ENCODE measurements around the gene SLC15A4. TPM values are rescaled to one million over a fixed set of nuclear protein-coding genes. Genes with fewer than 3 reads are reported as not detected.

The SLC15A4 gene
- total and polyA plus RNA-seq, 8 donors: 0.89 to 37.8 (median 4.2) TPM

DNA sequence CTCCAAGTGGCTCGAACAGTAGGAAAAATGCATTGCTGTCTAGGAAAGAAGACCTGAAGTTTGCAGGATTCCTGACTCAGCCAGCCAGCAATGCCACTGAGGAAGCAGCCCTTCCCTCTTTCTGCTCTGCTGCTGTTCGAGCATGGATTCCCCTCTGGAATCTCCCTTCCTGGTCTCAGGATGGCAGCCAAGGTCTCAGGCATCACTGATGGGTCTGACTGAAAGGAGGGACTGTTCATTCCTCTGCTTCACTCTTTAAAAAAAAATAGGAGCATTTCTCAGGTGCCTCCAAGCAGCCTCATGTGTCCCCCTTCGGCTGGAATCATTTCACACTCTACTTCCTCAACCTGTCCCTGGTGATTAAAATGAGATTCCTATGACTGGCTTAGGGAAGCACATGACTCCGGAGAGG lies 62.4 kb downstream of the SLC15A4 start:
- Histone ChIP-seq H3K4me1 (no peaks in the 10 kb centered on the region), H3K4me3 (no peak overlapping the region), H3K9me3 (peaks cover 0 to 2% (median 0%) of the 10 kb centered on the region in 4 donors), H3K27me3 (peaks cover 0 to 47% (median 9%) of the 10 kb centered on the region in 3 donors), H3K36me3 (no peaks in the 10 kb centered on the region), H3K27ac (no peak overlapping the region)
- TF ChIP-seq EP300 (IDR thresholded peaks at IDR 0.05) (no peak), POLR2A (IDR thresholded peaks at IDR 0.05) (no peak)
- intact Hi-C loops (cut with DNase I; ENCODE audit: low total_unique reads): no loop called here
- DNase-seq: no peak
- WGBS, 5 donors: 47 to 53% (median 49%) methylated on average over 4 of the region's 4 CpGs

DNA sequence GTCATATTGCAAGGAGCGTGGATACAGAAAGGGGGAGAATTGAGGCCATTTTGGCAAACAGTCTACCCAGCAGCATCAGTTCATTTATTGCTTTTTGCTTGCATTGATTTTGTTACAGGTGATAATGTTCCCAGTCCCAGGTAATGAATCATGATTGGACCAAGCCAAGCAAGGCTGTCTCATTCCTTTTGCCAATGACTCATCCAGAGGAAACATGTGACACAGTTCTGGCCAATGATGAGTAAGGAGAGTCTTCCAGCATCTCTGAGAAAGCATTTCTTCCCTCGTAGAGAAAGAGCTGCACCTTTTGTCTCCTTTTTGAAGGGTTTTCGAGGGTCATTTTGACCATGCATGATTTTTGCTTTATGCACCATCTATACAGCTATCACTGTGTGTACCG lies 68.2 kb downstream of the SLC15A4 start:
- Histone ChIP-seq H3K9me3 (peaks cover 0 to 3% (median 0%) of the 10 kb centered on the region in 4 donors), H3K36me3 (no peaks in the 10 kb centered on the region), H3K27me3 (peaks cover 0 to 10% (median 0%) of the 10 kb centered on the region in 3 donors), H3K4me1 (no peaks in the 10 kb centered on the region), H3K27ac (no peak overlapping the region), H3K4me3 (no peak overlapping the region)
- intact Hi-C loops (cut with DNase I; ENCODE audit: low total_unique reads): no loop called here
- WGBS, 5 donors: 66 to 86% (median 78%) methylated on average over 4 of the region's 4 CpGs
- DNase-seq: no peak
- no peak for TF ChIP-seq POLR2A (IDR thresholded peaks at IDR 0.05)
- TF ChIP-seq EP300 (IDR thresholded peaks at IDR 0.05): no peak
- TF ChIP-seq, protein P1, sequence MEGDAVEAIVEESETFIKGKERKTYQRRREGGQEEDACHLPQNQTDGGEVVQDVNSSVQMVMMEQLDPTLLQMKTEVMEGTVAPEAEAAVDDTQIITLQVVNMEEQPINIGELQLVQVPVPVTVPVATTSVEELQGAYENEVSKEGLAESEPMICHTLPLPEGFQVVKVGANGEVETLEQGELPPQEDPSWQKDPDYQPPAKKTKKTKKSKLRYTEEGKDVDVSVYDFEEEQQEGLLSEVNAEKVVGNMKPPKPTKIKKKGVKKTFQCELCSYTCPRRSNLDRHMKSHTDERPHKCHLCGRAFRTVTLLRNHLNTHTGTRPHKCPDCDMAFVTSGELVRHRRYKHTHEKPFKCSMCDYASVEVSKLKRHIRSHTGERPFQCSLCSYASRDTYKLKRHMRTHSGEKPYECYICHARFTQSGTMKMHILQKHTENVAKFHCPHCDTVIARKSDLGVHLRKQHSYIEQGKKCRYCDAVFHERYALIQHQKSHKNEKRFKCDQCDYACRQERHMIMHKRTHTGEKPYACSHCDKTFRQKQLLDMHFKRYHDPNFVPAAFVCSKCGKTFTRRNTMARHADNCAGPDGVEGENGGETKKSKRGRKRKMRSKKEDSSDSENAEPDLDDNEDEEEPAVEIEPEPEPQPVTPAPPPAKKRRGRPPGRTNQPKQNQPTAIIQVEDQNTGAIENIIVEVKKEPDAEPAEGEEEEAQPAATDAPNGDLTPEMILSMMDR (IDR thresholded peaks at IDR 0.05): no peak
- no peak for TF ChIP-seq POLR2AphosphoS5 (IDR thresholded peaks at IDR 0.05)

GRCh38 chr12:128754275-128754674 lies 69.5 kb downstream of the SLC15A4 start:
- DNase-seq: no peak
- 76 to 90% (median 81%) methylated on average over 3 of the region's 3 CpGs for WGBS, 5 donors
- TF ChIP-seq POLR2A (IDR thresholded peaks at IDR 0.05) (no peak), EP300 (IDR thresholded peaks at IDR 0.05) (no peak), POLR2AphosphoS5 (IDR thresholded peaks at IDR 0.05) (no peak)
- TF ChIP-seq, protein P1 (IDR thresholded peaks at IDR 0.05): no peak
- intact Hi-C loops (cut with DNase I; ENCODE audit: low total_unique reads): no loop called here
- no peaks in the 10 kb centered on the region for H3K4me1 ChIP-seq
- no peaks in the 10 kb centered on the region for H3K27me3 ChIP-seq
- peaks cover 0 to 3% (median 0%) of the 10 kb centered on the region in 4 donors for H3K9me3 ChIP-seq
- H3K36me3 ChIP-seq: no peaks in the 10 kb centered on the region
- H3K27ac ChIP-seq: no peak overlapping the region
- no peak overlapping the region for H3K4me3 ChIP-seq

DNA sequence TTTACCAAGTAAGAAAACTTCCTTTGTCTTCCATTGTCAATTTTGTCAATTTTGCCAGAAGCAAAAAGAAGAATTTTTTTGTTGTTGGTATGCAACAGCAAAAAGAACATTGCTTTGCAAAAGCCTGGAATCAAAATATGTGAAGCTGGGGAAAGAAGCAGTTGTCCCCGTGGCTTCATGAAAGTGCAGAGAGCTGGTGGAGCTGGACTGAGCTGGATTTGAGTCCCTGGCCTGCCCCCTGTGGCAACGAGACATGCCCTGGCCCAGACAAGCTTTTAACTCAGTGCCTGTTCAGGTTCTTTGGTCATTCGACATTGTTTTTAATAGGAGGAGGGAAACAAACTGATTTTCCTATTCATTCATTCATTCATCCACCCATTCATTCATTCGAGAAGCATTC lies 70.3 kb downstream of the SLC15A4 start:
- Histone ChIP-seq H3K36me3 (no peaks in the 10 kb centered on the region), H3K4me3 (no peak overlapping the region), H3K27me3 (no peaks in the 10 kb centered on the region), H3K9me3 (peaks cover 0 to 3% (median 0%) of the 10 kb centered on the region in 4 donors), H3K4me1 (no peaks in the 10 kb centered on the region), H3K27ac (no peak overlapping the region)
- DNase-seq: no peak
- TF ChIP-seq POLR2AphosphoS5 (IDR thresholded peaks at IDR 0.05) (no peak), POLR2A (IDR thresholded peaks at IDR 0.05) (no peak), EP300 (IDR thresholded peaks at IDR 0.05) (no peak)
- TF ChIP-seq, protein P1 (IDR thresholded peaks at IDR 0.05): no peak
- intact Hi-C loops (cut with DNase I; ENCODE audit: low total_unique reads): no loop called here
- WGBS, 5 donors: 33 to 50% (median 39%) methylated on average over 4 of the region's 4 CpGs

DNA sequence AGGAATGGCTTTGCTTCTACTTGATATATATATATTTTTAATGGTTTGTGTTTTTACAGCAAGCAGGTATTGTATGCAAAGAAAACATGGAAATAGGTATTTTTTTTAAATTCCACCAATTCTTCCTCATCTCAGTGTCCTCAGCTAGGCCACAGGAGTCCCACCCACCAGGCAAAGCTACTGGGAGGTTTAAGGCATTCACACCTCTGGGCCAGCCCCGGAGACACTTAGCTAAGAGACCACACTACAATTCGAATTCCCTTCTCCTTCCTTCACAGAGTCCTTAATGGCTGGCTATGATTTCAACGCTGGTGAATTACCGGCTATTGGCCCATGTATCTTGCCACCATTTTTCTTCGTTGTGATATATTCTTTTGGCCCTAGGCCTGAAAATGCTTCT lies 71.4 kb downstream of the SLC15A4 start:
- WGBS, 5 donors: 79 to 83% (median 80%) methylated on average over 5 of the region's 5 CpGs
- intact Hi-C loops (cut with DNase I; ENCODE audit: low total_unique reads): no loop called here

More for the DNA sequence above, 71.4 kb downstream of the SLC15A4 start:
- DNase-seq: no peak
- peaks cover 0 to 4% (median 0%) of the 10 kb centered on the region in 3 donors for H3K27me3 ChIP-seq
- no peak overlapping the region for H3K27ac ChIP-seq
- no peaks in the 10 kb centered on the region for H3K36me3 ChIP-seq
- peaks cover 0 to 3% (median 0%) of the 10 kb centered on the region in 4 donors for H3K9me3 ChIP-seq
- no peaks in the 10 kb centered on the region for H3K4me1 ChIP-seq
- TF ChIP-seq POLR2AphosphoS5 (IDR thresholded peaks at IDR 0.05) (no peak), EP300 (IDR thresholded peaks at IDR 0.05) (no peak)
- no peak overlapping the region for H3K4me3 ChIP-seq

Measured in stomach (tissue), 9 donors.